ENCODE data around the gene MAT2A. TPM values are rescaled to one million over a fixed set of nuclear protein-coding genes. Genes with fewer than 3 reads are reported as not detected.

The MAT2A gene
- total and polyA plus RNA-seq, 10 of the 15 experiments (the other 5 are each of a cell fraction or from before 2014, with no cell fraction given) = 97.6 to 408 (median 290) TPM

DNA sequence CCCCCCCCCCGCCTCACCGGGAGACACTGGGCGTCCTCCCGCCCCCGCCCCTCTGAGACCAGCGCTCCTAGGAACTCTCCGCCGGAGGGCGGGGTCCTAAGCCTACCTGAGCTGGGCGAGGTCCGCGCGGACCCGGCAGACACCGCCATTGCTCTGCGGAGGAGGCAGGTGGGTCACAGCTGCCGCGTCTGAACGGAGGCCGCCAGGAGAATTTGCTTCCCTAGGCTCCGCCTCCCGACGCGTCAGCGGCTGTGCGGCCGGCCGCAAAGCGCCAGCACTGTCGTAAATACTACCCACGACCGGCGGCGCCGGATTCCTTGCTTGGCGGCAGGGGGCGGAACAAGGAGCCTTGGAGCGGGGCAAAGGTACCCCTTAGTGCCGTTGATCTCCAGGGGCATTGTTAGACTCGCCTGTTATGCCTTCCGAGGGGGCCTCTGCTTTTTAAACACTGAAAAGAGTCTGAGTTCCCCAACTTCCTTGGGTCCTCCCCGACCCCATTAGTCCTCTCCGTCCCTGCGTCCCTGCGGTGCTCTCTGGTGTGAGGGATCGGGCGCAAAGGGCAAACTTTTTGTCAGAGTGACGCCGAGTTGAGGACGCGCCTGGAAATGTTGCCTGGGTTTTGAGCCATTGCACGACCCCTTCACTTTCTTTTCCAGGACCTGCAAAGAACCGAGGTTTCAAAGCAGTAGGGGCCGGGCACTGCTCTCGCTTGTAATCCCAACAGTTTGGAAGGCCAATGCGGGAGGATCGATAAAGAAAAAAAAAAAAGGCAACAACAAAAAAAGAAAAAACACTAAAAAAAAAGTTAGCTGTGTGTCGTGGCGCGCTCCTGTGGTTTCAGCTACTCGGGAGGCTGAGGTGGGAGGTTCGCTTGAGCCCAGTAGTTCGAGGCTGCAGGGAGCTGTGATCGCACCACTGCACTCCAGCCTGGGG lies 22.6 kb downstream of the MAT2A start, which contains the start of gene GGCX (continued):
- TF ChIP-seq ELK1 (IDR thresholded peaks at IDR 0.05; ENCODE audit: low read depth, low read length) (0 out of 2 replicates have a peak, but pooled peaks have one; percentile 26), NR2F1 (conservative IDR thresholded peaks at IDR 0.05) (0 out of 2 replicates have a peak, but pooled peaks have one; percentile 23), EGR1 (IDR thresholded peaks at IDR 0.05; ENCODE audit: borderline replicate concordance in 1 of 2, low read depth in 2 of 2, low read length in 2 of 2) (peak in 1 of 2 experiments; percentile 69; a peak in 1 of 3 replicates), RB1 (IDR thresholded peaks at IDR 0.05; ENCODE audit: borderline replicate concordance) (peak; percentile 72; the same call in 1 of the 2 replicates), ZBTB11 (CRISPR knock-in tag; IDR thresholded peaks at IDR 0.05) (no peak), SMAD1 (IDR thresholded peaks at IDR 0.05; ENCODE audit: low read depth, partially characterized antibody) (peak; percentile 41), CREM (IDR thresholded peaks at IDR 0.05; ENCODE audit: low read depth) (peak; percentile 93), SIX5 (IDR thresholded peaks at IDR 0.05; ENCODE audit: low read depth, low read length, severe bottlenecking) (peak; percentile 28), SMAD5 (IDR thresholded peaks at IDR 0.05; ENCODE audit: low read depth) (peak; percentile 80; the same call in 1 of the 2 replicates), NR2C1 (IDR thresholded peaks at IDR 0.05) (peak; percentile 12; the same call in 1 of the 2 replicates), HDGF (IDR thresholded peaks at IDR 0.05) (0 out of 2 replicates have a peak, but pooled peaks have one; percentile 41), CREB1 (IDR thresholded peaks at IDR 0.05; ENCODE audit: low read depth) (peak; percentile 94), TAF1 (IDR thresholded peaks at IDR 0.05; ENCODE audit: borderline replicate concordance, low read depth, low read length) (peak; percentile 88), SIN3A (IDR thresholded peaks at IDR 0.05; ENCODE audit: low read depth, low read length) (0 out of 2 replicates have a peak, but pooled peaks have one; percentile 62), POU2F2 (IDR thresholded peaks at IDR 0.05; ENCODE audit: borderline replicate concordance, low read depth, low read length) (peak; percentile 77), PAX8 (IDR thresholded peaks at IDR 0.05) (no peak), ESRRA (IDR thresholded peaks at IDR 0.05; ENCODE audit: low read length) (no peak), REST (IDR thresholded peaks at IDR 0.05; ENCODE audit: low read depth, low read length) (peak; percentile 19; the same call in 1 of the 2 replicates), EED (IDR thresholded peaks at IDR 0.05; ENCODE audit: low read depth) (peak; percentile 16; the same call in 1 of the 2 replicates), LARP7 (IDR thresholded peaks at IDR 0.05) (no peak)
- TF ChIP-seq, protein P1, sequence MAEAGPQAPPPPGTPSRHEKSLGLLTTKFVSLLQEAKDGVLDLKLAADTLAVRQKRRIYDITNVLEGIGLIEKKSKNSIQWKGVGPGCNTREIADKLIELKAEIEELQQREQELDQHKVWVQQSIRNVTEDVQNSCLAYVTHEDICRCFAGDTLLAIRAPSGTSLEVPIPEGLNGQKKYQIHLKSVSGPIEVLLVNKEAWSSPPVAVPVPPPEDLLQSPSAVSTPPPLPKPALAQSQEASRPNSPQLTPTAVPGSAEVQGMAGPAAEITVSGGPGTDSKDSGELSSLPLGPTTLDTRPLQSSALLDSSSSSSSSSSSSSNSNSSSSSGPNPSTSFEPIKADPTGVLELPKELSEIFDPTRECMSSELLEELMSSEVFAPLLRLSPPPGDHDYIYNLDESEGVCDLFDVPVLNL (IDR thresholded peaks at IDR 0.05; ENCODE audit: low read depth, low read length) = 0 out of 2 replicates have a peak, but pooled peaks have one; percentile 23
